GM18499 (cell line): ENCODE measurements around the gene PRRC2A.

Experiments used
- ATAC-seq: cut with Tn5 transposase; IDR thresholded peaks from one replicate; pipeline ENCODE4 v1.9.1; 2021; ENCODE audit warnings: moderate number of reproducible peaks; ENCODE audit not compliant: insufficient read depth, unreplicated experiment

Gene PRRC2A

DNA sequence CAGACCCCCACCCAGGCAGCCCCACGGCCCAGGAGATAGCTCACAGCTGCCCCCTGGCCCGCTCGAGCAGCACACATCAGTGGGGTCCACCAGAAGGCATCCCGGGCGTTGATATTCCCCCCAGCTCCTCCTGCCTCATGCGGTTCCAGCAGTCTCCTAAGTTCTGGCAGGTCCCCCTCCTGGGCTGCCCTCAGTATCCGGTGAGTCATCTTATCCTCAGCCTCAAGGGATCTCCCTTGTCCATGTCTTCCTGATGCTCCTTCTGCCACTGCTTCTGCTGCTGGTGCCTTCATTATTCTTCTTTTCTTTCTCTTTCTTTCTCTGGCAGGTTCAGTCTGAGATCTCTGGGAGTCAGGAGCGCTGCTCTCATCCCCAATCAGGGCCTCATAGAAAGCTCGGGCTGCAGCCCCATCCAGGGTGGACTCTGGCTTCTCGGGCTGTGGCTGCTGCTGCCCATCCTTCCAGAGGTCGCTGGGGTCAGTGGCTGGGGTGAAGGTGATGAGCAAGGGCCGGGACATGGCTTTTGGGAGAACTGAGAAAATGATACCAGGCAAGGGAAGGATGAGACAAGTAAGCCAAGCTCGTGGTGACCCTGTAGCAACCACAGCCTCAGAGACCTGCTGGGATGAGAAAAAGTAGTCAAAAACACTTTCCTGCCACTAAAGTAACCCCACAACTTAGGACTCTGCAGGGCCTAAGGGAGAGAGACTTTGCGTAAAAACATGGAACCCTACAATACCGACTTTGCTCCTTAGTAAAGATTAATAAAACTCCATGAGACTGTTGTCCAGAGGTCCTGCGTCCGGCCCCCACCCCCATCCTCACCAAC is 43.7 kb downstream of the PRRC2A start:
- ATAC-seq: no peak

DNA sequence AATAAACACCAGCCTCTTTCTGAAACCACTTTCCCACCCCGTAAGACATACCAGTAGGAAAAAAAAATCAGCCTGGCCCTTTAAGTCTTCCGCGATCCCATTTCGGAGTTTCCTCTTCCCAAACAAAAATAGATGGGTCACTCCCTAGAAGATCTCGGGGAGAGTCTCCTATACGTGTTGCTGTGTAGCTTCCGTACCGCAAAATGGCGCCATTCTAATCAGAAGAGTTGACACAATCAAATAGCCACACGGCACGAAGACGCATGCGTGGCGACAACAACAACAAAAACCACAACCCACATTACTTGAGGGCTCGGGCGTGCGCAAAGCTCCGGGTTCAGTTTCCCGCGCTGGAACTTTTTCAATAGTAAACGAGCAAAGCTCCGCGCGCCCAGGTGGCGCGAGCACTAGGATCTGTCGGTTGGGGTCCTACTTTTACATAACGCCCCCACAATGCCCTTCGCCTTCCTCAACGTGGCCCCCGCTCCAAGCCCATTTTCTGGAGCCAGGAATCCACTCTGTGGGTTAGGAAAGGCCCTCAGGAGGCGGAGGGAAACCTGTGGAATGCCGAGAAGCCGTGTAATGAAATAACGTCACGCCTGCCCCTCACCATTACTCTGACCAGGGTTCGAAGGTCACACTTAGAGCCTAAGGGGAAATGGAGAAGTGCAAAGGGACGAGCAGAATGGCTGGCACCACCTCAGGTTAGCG is 44.4 kb downstream of the PRRC2A start, which contains the start of gene GPANK1:
TSS of gene GPANK1 (minus strand) at position 208 of the 711 bp plus-strand sequence. CDS start 519 bp downstream, outside the sequence.
- ATAC-seq: no peak

GRCh38 chr6:31665501-31666336 is 45.2 kb downstream of the PRRC2A start, which contains the start of gene CSNK2B:
Gene CSNK2B, plus strand, starts transcription at chr6:31666080. Its CDS starts 752 bp downstream, at chr6:31666832.
- ATAC-seq: peak; percentile 51

DNA sequence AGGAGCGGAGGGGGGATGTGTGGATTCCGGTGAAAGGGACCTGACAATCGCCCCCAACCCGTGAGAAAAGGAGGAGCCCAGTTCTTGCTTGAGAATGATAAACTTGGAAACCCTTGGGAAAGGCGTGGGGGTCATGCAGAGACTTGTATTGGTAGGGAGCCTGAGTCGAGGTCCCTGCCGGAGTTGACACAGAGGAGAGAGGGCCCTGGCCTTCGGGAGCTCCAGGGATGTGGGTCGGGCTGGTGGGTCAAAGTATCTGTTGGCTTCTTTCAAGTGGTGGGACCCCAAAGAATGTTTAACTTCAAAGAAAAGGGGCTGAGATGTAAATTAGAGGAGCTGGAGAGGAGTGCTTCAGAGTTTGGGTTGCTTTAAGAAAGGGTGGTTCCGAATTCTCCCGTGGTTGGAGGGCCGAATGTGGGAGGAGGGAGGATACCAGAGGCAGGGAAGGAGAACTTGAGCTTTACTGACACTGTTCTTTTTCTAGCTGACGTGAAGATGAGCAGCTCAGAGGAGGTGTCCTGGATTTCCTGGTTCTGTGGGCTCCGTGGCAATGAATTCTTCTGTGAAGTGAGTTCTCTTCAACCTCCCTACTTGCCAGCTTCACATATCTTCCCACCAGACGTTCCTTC is 45.9 kb downstream of the PRRC2A start:
- ATAC-seq: no peak

DNA sequence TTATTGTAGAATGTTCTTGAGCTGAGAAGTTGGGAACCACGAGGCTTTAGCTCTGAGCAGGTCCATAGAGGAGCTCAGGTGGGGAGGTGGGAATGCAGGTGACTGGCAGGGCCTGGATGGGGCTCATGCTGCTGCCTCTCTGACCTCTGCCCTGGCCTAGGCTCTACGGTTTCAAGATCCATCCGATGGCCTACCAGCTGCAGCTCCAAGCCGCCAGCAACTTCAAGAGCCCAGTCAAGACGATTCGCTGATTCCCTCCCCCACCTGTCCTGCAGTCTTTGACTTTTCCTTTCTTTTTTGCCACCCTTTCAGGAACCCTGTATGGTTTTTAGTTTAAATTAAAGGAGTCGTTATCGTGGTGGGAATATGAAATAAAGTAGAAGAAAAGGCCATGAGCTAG is 49.2 kb downstream of the PRRC2A start, which contains the start of gene LY6G5B:
TSS of gene LY6G5B (plus strand) at position 301 of the 400 bp plus-strand sequence. CDS start 975 bp downstream, outside the sequence.
- no peak for ATAC-seq

DNA sequence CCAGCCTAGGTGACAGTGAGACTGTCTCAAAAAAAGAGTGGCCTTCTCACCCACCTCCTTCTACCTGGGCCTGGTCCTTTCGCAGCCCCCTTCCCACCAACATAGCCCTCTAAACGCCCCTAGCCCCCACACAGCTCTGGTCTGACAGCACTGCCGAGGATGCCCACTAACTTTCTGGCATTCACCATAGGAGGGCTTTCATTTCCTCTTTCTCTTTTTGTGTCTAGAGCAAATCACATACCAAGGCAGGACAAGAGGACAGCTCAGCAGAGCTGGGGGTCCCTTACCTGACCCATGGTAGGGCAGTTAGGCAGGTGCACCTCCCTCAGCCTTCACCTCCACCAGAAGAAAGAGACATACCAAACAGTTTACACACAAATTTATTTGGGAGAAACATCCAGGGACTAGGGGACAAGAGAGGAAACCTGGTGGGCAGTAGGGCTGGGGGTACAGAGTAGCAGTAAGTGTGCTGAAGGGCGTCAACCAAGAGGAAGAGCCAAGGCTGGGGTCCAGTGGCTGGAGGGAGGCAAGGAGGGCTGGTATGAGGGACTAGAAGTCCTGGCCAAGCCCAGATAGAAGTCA is 55.9 kb downstream of the PRRC2A start:
- no peak for ATAC-seq

DNA sequence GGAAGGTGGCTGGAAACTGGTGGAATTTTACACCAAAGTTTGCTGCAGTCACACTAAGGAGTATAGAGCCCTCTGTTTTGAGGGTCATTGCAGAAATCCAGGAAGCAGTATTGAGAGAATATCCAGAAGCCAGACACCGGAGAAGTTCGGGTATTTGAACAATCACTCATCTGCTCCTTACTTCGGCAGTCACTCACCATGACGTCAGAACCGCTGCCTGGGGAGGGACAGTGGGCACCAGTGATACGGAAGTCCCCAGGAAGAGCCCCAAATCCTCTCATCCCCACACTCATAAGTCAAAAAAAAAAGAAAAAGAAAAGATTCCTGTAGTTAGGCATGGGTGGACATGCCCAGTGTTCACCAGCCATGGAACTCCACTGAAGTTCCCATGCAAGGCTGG is 56.4 kb downstream of the PRRC2A start:
- no peak for ATAC-seq

GRCh38 chr6:31677955-31678354 is 57.4 kb downstream of the PRRC2A start:
- no peak for ATAC-seq

- no peak for ATAC-seq
Observed at GRCh38 chr6:31680226-31681134, 60.0 kb downstream of the PRRC2A start, which contains the start of gene LY6G5C. Gene LY6G5C, minus strand, starts transcription at chr6:31681067. Its CDS starts 694 bp downstream, at chr6:31680373.

DNA sequence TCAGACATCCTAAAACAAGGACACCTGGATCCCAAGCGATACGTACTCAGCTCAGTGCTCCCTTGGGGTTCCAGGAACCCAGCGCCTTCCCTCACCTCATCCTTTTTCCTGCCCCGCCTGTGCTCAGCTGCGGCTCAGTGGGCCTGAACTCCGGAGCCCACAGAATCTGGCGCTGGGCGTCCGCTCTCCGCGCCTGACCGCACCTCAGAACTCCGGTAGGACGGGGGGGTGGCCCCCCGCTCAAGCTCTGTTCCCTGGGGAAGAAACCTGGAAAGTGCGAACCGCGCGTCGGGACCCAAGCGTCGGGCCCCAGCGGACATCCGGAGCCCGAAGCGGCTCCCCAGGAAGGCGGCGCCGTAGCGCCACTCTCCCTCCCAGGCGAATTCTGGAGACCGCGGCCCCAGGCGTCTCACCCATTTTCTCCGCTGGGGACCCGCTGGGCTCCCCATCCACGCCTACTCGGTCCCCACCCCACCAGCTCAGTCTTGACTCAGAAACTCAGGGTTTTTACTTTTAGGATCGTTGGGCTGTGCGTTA is 60.7 kb downstream of the PRRC2A start:
- no peak for ATAC-seq

DNA sequence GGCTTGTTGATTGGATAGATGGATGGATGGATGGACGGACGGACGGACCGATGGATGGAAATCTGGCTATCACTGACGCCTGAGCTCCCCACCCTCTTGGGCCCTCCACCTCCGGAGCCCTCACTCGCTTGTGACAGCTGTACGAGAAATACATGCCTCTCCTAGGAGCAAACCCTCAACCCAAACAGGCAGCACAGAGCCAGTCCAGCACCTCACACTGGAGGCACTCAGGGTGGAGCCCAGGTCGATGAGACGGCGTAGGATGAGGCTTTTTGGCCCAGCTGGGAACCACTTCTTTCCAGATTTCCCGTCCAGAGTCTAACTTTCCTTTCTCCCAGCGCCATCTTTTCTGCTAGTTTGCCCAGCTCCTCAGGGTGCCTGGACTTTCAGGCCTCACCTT is 63.1 kb downstream of the PRRC2A start:
- no peak for ATAC-seq

DNA sequence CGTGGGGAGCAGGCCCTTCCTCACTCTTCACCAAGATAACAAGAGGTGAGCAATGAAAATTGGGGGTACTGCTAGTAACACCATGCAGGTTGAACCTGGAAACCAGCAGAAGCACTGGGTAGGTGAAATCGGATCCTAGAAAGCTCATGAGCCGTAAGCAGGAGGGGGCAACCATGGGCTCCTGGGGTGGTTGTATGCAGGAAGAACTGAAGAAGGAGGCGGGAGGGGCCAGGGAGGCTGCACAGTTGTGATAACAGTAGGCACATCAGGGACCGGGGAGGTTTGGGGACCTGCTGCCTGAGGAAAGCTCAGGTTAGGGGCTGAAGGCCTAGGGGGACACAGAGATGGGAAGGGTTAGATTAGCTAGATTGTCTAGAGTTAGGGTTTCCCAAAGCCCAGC is 66.0 kb downstream of the PRRC2A start:
- ATAC-seq: no peak

GRCh38 chr6:31687321-31687720 is 66.8 kb downstream of the PRRC2A start:
- ATAC-seq: no peak
